K562 (cell line): ENCODE results near the gene DNER. TPM values are rescaled to one million over a fixed set of nuclear protein-coding genes. Genes with fewer than 3 reads are reported as not detected.

ENCODE experiments used
- ATAC-seq: fragments of 200-7000 bp; cut with Tn5 transposase; 3 replicates; pipeline ENCODE4 v1.9.1; 2020; ENCODE audit warnings: moderate library complexity
- BruUV-seq: library from RNA; stranded (reverse); fragments of 400-500 nt; replicated peaks from 2 replicates; lab custom pipeline; 2021; lab: Mats Ljungman, UMichigan
- CTCF ChIA-PET: fragments of 300-600 bp; formaldehyde crosslinking; extraction: SDS; loops from one replicate; lab custom pipeline; 2021; ENCODE audit warnings: low intra/inter-chr PET ratio; lab: Yijun Ruan, JAX
- POLR2A ChIA-PET: fragments of 300-600, 350-650 bp; sonication (Branson Sonifier 250); formaldehyde crosslinking; extraction: SDS; loops from one replicate; lab custom pipeline; 2021; ENCODE audit warnings: antibody characterized with exemption, inconsistent platforms; lab: Yijun Ruan, JAX
- DNase-seq, 4 experiments: peaks; one replicate each; pipeline versions ENCODE4 v3.0.0 to v3.0.0-alpha.2; 2011 to 2018; ENCODE audit warnings: low spot score in 3 of 4, mixed read lengths in 3 of 4; ENCODE audit errors: extremely low read depth in 1 of 4
- FAIRE-seq: peaks from 2 replicates; lab custom pipeline; 2011; peaks lifted over from hg19 to GRCh38; lab: Jason Lieb, UNC
- H2AFZ ChIP-seq: 2 replicates; pipeline ENCODE4 v1.6.0; 2011; ENCODE audit warnings: low read depth, low read length, control low read depth, inconsistent platforms
- H3K27ac ChIP-seq: fragments of 200-600 bp; 3 replicates; pipeline ENCODE4 v1.8.0; 2011; ENCODE audit warnings: low read depth, mild to moderate bottlenecking, control low read depth, inconsistent platforms, low read length, moderate library complexity, mixed read lengths; ENCODE audit errors: extremely low read depth
- H3K27me3 ChIP-seq, 2 experiments: fragments of 300-600 bp in 1 of 2; 2 replicates in 1 of 2; 3 replicates in 1 of 2; pipeline versions ENCODE4 v1.6.0 to v1.8.0; 2011; ENCODE audit warnings: inconsistent platforms in 2 of 2, low read length in 2 of 2, mild to moderate bottlenecking in 1 of 2, mixed read lengths in 1 of 2, moderate library complexity in 1 of 2; ENCODE audit not compliant: control insufficient read depth in 2 of 2, insufficient read depth in 2 of 2
- H3K36me3 ChIP-seq: fragments of 300-600 bp; 3 replicates; pipeline ENCODE4 v1.8.0; 2011; ENCODE audit warnings: mild to moderate bottlenecking, low read length, inconsistent platforms; ENCODE audit not compliant: control insufficient read depth, insufficient read depth
- H3K4me1 ChIP-seq, 2 experiments: fragments of 200-600 bp in 1 of 2; replicated peaks in 1 of 2; 2 replicates in 1 of 2; 3 replicates in 1 of 2; pipeline versions ENCODE4 v1.5.1 to v1.8.0; 2011; ENCODE audit warnings: inconsistent platforms in 2 of 2, low read length in 2 of 2, mild to moderate bottlenecking in 1 of 2, mixed read lengths in 1 of 2, moderate library complexity in 1 of 2; ENCODE audit not compliant: control insufficient read depth in 2 of 2, insufficient read depth in 2 of 2
- H3K4me2 ChIP-seq: 2 replicates; pipeline ENCODE4 v1.6.1; 2011; ENCODE audit warnings: low read length, control low read depth, inconsistent platforms, mixed read lengths; ENCODE audit not compliant: insufficient read depth
- H3K4me3 ChIP-seq: fragments of 200-600 bp; sonication (generic), shearing (Covaris generic); 2 replicates; pipeline ENCODE4 v1.5.1; 2016; ENCODE audit warnings: control low read depth, inconsistent platforms
- H3K79me2 ChIP-seq: fragments of 200-600 bp; 3 replicates; pipeline ENCODE4 v1.8.0; 2011; ENCODE audit warnings: low read length, inconsistent platforms; ENCODE audit not compliant: control insufficient read depth, insufficient read depth
- H3K9ac ChIP-seq, 2 experiments: 2 replicates each; pipeline versions ENCODE4 v1.6.0 to v1.6.1; 2011; ENCODE audit warnings: low read depth in 2 of 2, low read length in 2 of 2, control low read depth in 1 of 2, inconsistent platforms in 1 of 2, mild to moderate bottlenecking in 1 of 2, mixed read lengths in 1 of 2; ENCODE audit not compliant: insufficient read depth in 1 of 2
- H3K9me1 ChIP-seq: one replicate; pipeline ENCODE4 v1.6.0; 2011; ENCODE audit warnings: inconsistent platforms, mild to moderate bottlenecking, low read length, moderate library complexity; ENCODE audit not compliant: control insufficient read depth, insufficient read depth
- H3K9me3 ChIP-seq: replicated peaks from 2 replicates; pipeline ENCODE4 v1.5.1; 2011; ENCODE audit warnings: low read depth, low read length, inconsistent platforms; ENCODE audit not compliant: control insufficient read depth, insufficient read depth
- H4K20me1 ChIP-seq: replicated peaks from 2 replicates; pipeline ENCODE4 v1.6.1; 2011; ENCODE audit warnings: low read length, inconsistent platforms, mixed read lengths; ENCODE audit not compliant: control insufficient read depth, insufficient read depth
- CBX5 ChIP-seq: IDR thresholded peaks from 2 replicates; pipeline ENCODE4 v1.6.1; 2014; ENCODE audit warnings: low read depth, borderline replicate concordance
- CC2D1A ChIP-seq: fragments of 450-650 bp; IDR thresholded peaks from 2 replicates; pipeline ENCODE4 v1.6.1; 2017; ENCODE audit warnings: mild to moderate bottlenecking
- KDM2B ChIP-seq: fragments of 250-450 bp; sonication (Bioruptor Pico); IDR thresholded peaks from 2 replicates; pipeline ENCODE4 v1.8.0; 2021; ENCODE audit warnings: mild to moderate bottlenecking, moderate library complexity
- MTA1 ChIP-seq: fragments of 450-650 bp; IDR thresholded peaks from 2 replicates; pipeline ENCODE4 v1.6.1; 2017; ENCODE audit warnings: borderline replicate concordance
- PURB ChIP-seq: sonication (generic); formaldehyde crosslinking; IDR thresholded peaks from 2 replicates; pipeline ENCODE4 v1.9.0; 2021; ENCODE audit warnings: low read depth, mild to moderate bottlenecking, missing genetic modification reagents
- ZNF830 ChIP-seq: fragments of 250-450 bp; sonication (Bioruptor Pico); IDR thresholded peaks from 2 replicates; pipeline ENCODE4 v1.5.0; 2021; ENCODE audit warnings: mild to moderate bottlenecking
- ZSCAN32 ChIP-seq: fragments of 450-650 bp; formaldehyde crosslinking; IDR thresholded peaks from 2 replicates; pipeline ENCODE4 v1.4.0; 2020; ENCODE audit warnings: mild to moderate bottlenecking, moderate library complexity
- WGBS: fragments of 100-300 bp; shearing (Covaris generic); methylation state at CpG from one replicate; pipeline ENCODE4 v1.1.6; 2016; ENCODE audit warnings: low coverage, mixed read lengths; ENCODE audit not compliant: insufficient coverage; ENCODE audit errors: missing lambda C conversion rate; 5-methylcytosine and 5-hydroxymethylcytosine counted together
- in situ Hi-C: fragments of 300-500 bp; cut with MboI; formaldehyde crosslinking; loops from 4 replicates; pipeline ENCODE4 v1.15.0; 2018; ENCODE audit warnings: inconsistent platforms, mixed read lengths
- intact Hi-C: fragments of 100-400 bp; cut with micrococcal nuclease; formaldehyde crosslinking; loops from 2 replicates; pipeline ENCODE4 v1.14.2; 2022
- polyA plus RNA-seq, 8 experiments: library from polyadenylated mRNA; depleted of rRNA in 4 of 8; stranded (reverse) in 5 of 8; unstranded in 3 of 8; fragments of >200 nt; fragmentation: Nextera tagmentation in 2 of 8; fragmentation: Illumina TruSeq in 1 of 8; extraction: Ambion mirVana in 2 of 8; extraction: Trizol in 1 of 8; gene quantifications; 2 replicates each; pipeline versions ENCODE4 v1.2.1 to v1.2.3, GENCODE V29; 2011 to 2014; ENCODE audit warnings: inconsistent platforms in 1 of 8, missing spikeins in 1 of 8
- total RNA-seq, 7 experiments: library from RNA; depleted of rRNA in 6 of 7; stranded (reverse); fragments of >200 nt in 6 of 7; fragmentation: Illumina TruSeq in 2 of 7; extraction: Trizol in 2 of 7; gene quantifications; 2 replicates each; pipeline versions ENCODE4 v1.2.1 to v1.2.3, GENCODE V29; 2011 to 2021; ENCODE audit warnings: low replicate concordance in 1 of 7
- TF ChIP-seq, protein P1 (sequence below): fragments of 250-450 bp; sonication (Bioruptor Pico); IDR thresholded peaks from 2 replicates; pipeline ENCODE4 v1.8.0; 2022; ENCODE audit warnings: moderate library complexity, mild to moderate bottlenecking, inconsistent platforms
- TF ChIP-seq, protein P2 (sequence below), 3 experiments: IDR thresholded peaks in 2 of 3; conservative IDR thresholded peaks in 1 of 3; 2 replicates each; pipeline ENCODE4 v1.5.1; 2011 to 2012; ENCODE audit warnings: low read length in 3 of 3, mild to moderate bottlenecking in 3 of 3, control low read depth in 2 of 3, improper control_type of control experiment in 1 of 3, inconsistent platforms in 1 of 3, low read depth in 1 of 3, mixed read lengths in 1 of 3, moderate library complexity in 1 of 3; ENCODE audit not compliant: insufficient read depth in 2 of 3

Gene DNER
- total and polyA plus RNA-seq, 9 of the 15 experiments (the other 6 are each of a cell fraction or from before 2014, with no cell fraction given), result not detected

- TF ChIP-seq MTA1, result no peak
These were observed 370.7 kb downstream of the DNER start (continued) for GRCh38 chr2:229343661-229344060.

DNA sequence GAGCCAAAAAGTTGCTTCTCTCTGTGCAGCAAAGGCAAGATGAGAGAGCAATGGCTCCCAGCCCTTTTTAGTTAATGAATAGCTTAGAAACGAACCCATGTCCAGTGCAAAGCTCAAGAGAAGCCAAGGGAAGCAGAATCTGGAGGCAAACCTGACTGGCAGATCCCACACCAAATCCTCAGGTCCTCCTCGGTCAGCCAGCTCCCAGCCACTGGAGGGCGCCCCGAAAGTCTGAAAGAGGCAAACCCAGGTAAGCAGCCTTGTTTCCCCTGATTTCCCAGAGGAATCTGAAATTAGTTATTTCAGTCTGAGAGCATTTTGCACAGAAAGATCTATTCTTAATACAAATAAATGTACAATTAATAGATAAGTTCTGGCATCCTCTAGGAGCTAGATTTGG lies 372.0 kb downstream of the DNER start:
- ChIA-PET CTCF (no interaction called here), POLR2A (no interaction called here)
- FAIRE-seq (no peak), DNase-seq (peak; percentile 6 to 13 (median 8)), ATAC-seq (no peak)
- BruUV-seq, result no TSS peak
- TF ChIP-seq PURB (CRISPR knock-in tag) (no peak), CBX5 (no peak), ZNF830 (CRISPR knock-in tag) (no peak), KDM2B (CRISPR knock-in tag) (no peak), CC2D1A (no peak), ZSCAN32 (CRISPR knock-in tag) (no peak)
- TF ChIP-seq, protein P1, sequence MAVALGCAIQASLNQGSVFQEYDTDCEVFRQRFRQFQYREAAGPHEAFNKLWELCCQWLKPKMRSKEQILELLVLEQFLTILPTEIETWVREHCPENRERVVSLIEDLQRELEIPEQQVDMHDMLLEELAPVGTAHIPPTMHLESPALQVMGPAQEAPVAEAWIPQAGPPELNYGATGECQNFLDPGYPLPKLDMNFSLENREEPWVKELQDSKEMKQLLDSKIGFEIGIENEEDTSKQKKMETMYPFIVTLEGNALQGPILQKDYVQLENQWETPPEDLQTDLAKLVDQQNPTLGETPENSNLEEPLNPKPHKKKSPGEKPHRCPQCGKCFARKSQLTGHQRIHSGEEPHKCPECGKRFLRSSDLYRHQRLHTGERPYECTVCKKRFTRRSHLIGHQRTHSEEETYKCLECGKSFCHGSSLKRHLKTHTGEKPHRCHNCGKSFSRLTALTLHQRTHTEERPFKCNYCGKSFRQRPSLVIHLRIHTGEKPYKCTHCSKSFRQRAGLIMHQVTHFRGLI (CRISPR knock-in tag), result no peak
- TF ChIP-seq, protein P2, sequence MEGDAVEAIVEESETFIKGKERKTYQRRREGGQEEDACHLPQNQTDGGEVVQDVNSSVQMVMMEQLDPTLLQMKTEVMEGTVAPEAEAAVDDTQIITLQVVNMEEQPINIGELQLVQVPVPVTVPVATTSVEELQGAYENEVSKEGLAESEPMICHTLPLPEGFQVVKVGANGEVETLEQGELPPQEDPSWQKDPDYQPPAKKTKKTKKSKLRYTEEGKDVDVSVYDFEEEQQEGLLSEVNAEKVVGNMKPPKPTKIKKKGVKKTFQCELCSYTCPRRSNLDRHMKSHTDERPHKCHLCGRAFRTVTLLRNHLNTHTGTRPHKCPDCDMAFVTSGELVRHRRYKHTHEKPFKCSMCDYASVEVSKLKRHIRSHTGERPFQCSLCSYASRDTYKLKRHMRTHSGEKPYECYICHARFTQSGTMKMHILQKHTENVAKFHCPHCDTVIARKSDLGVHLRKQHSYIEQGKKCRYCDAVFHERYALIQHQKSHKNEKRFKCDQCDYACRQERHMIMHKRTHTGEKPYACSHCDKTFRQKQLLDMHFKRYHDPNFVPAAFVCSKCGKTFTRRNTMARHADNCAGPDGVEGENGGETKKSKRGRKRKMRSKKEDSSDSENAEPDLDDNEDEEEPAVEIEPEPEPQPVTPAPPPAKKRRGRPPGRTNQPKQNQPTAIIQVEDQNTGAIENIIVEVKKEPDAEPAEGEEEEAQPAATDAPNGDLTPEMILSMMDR (IDR thresholded peaks at IDR 0.05 in 2 of 3, conservative IDR thresholded peaks at IDR 0.05 in 1 of 3; ENCODE audit: insufficient read depth in 2 of 3, low read depth in 1 of 3, low read length in 3 of 3), result peak in 1 of 3 experiments; percentile 5; a peak in 1 of 6 replicates
- H3K4me2 ChIP-seq, result no peak overlapping the region
- no peaks in the 10 kb centered on the region for H3K4me1 ChIP-seq
- no peaks in the 10 kb centered on the region for H3K79me2 ChIP-seq
- H3K4me3 ChIP-seq, result no peak overlapping the region
- H3K27me3 ChIP-seq, result no peaks in the 10 kb centered on the region
- no peaks in the 10 kb centered on the region for H4K20me1 ChIP-seq
- no peak overlapping the region for H3K9ac ChIP-seq
- in situ Hi-C loops, result no loop called here
- intact Hi-C loops, result no loop called here
- no peak overlapping the region for H2AFZ ChIP-seq
- no peaks in the 10 kb centered on the region for H3K9me1 ChIP-seq
- 0% methylated on average over 4 of the region's 4 CpGs for WGBS
- no peaks in the 10 kb centered on the region for H3K36me3 ChIP-seq
- H3K27ac ChIP-seq, result no peak overlapping the region
- no peaks in the 10 kb centered on the region for H3K9me3 ChIP-seq
